ENCODE data around the gene DDX56. TPM values are rescaled to one million over a fixed set of nuclear protein-coding genes. Genes with fewer than 3 reads are reported as not detected.
A peak's percentile ranks its signal among the peaks of the same experiment; 100 is the strongest.

DDX56 gene
- total RNA-seq, 1 donor from 2014 or later = 71.6 TPM

GRCh38 chr7:44539669-44540506 is 33.8 kb downstream of the DDX56 start:
- Mint-ChIP-seq H3K4me1 (ENCODE audit: unreplicated experiment) (no peaks in the 10 kb centered on the region), H3K4me3 (ENCODE audit: unreplicated experiment) (no peak overlapping the region), H3K27me3 (ENCODE audit: unreplicated experiment) (peaks cover 13% of the 10 kb centered on the region), H3K27ac (ENCODE audit: unreplicated experiment) (peak overlapping the region; percentile 13), H3K36me3 (ENCODE audit: low read depth, unreplicated experiment) (no peaks in the 10 kb centered on the region), H3K9me3 (ENCODE audit: unreplicated experiment) (no peaks in the 10 kb centered on the region)
- TF ChIP-seq, protein P1, sequence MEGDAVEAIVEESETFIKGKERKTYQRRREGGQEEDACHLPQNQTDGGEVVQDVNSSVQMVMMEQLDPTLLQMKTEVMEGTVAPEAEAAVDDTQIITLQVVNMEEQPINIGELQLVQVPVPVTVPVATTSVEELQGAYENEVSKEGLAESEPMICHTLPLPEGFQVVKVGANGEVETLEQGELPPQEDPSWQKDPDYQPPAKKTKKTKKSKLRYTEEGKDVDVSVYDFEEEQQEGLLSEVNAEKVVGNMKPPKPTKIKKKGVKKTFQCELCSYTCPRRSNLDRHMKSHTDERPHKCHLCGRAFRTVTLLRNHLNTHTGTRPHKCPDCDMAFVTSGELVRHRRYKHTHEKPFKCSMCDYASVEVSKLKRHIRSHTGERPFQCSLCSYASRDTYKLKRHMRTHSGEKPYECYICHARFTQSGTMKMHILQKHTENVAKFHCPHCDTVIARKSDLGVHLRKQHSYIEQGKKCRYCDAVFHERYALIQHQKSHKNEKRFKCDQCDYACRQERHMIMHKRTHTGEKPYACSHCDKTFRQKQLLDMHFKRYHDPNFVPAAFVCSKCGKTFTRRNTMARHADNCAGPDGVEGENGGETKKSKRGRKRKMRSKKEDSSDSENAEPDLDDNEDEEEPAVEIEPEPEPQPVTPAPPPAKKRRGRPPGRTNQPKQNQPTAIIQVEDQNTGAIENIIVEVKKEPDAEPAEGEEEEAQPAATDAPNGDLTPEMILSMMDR (IDR thresholded peaks at IDR 0.05; ENCODE audit: unreplicated experiment) = no peak
- no peak for DNase-seq (ENCODE audit: low spot score)

DNA sequence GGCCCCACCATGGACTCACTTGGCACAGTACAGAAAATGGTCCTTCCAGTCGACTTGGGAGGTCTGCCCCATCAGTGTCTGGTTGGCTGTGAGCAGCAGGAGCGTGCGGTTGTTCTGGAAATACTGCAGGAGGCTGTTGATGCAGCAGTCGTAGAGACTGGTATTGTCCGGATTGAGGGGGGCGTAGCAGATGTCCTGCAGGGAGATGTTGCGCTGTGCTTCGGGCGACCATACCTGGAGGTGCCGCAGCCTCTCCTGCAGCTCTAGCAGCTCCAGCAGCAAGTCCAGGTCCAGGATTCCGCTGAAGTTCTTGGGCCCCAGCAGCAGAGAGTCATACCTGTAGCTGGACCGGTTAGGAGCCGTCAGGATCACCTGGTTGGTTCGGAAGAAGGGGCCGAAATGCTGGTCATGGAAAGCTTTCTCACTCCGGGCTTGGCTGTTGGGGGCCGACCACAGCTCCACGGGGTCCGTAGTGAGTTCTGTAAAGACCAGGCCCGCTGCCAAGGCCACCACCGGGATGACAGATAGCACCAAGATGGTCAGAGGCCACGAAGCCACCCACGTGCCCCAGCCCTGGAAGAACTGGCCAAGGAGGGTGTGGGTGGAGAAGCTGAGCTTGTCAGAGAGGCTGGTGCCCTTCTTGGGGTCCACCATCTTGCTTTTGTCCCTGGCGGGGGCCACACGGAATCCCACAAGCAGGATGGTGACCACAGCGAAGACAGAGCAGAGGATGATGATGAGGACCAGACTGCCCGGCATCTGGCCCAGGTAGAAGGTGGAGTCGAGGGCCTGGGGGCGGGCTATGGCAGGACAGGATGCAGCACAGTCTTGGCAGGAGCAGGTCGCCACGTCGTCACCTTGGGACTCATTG is 34.7 kb downstream of the DDX56 start:
- no peak for DNase-seq (ENCODE audit: low spot score)
- no peak overlapping the region for H3K27ac Mint-ChIP-seq (ENCODE audit: unreplicated experiment)
- H3K4me3 Mint-ChIP-seq (ENCODE audit: unreplicated experiment) = no peak overlapping the region
- no peaks in the 10 kb centered on the region for H3K36me3 Mint-ChIP-seq (ENCODE audit: low read depth, unreplicated experiment)
- no peaks in the 10 kb centered on the region for H3K9me3 Mint-ChIP-seq (ENCODE audit: unreplicated experiment)
- no peaks in the 10 kb centered on the region for H3K4me1 Mint-ChIP-seq (ENCODE audit: unreplicated experiment)
- TF ChIP-seq, protein P1 (IDR thresholded peaks at IDR 0.05; ENCODE audit: unreplicated experiment) = no peak
- peaks cover 13% of the 10 kb centered on the region for H3K27me3 Mint-ChIP-seq (ENCODE audit: unreplicated experiment)

GRCh38 chr7:44538093-44538797 is 35.5 kb downstream of the DDX56 start:
- Mint-ChIP-seq H3K4me1 (ENCODE audit: unreplicated experiment) (no peaks in the 10 kb centered on the region), H3K36me3 (ENCODE audit: low read depth, unreplicated experiment) (no peaks in the 10 kb centered on the region), H3K9me3 (ENCODE audit: unreplicated experiment) (no peaks in the 10 kb centered on the region), H3K27me3 (ENCODE audit: unreplicated experiment) (peaks cover 13% of the 10 kb centered on the region), H3K27ac (ENCODE audit: unreplicated experiment) (no peak overlapping the region), H3K4me3 (ENCODE audit: unreplicated experiment) (no peak overlapping the region)
- TF ChIP-seq, protein P1 (IDR thresholded peaks at IDR 0.05; ENCODE audit: unreplicated experiment) = no peak
- DNase-seq (ENCODE audit: low spot score) = no peak

GRCh38 chr7:44537442-44537841 is 36.3 kb downstream of the DDX56 start:
- Mint-ChIP-seq H3K4me3 (ENCODE audit: unreplicated experiment) (no peak overlapping the region), H3K27me3 (ENCODE audit: unreplicated experiment) (peaks cover 11% of the 10 kb centered on the region), H3K4me1 (ENCODE audit: unreplicated experiment) (no peaks in the 10 kb centered on the region), H3K36me3 (ENCODE audit: low read depth, unreplicated experiment) (no peaks in the 10 kb centered on the region), H3K9me3 (ENCODE audit: unreplicated experiment) (no peaks in the 10 kb centered on the region), H3K27ac (ENCODE audit: unreplicated experiment) (no peak overlapping the region)
- DNase-seq (ENCODE audit: low spot score) = no peak
- TF ChIP-seq, protein P1 (IDR thresholded peaks at IDR 0.05; ENCODE audit: unreplicated experiment) = no peak

Data from endothelial cell (in vitro differentiated cells).